ENCODE data around the gene FOXR1.
A peak's percentile ranks its signal among the peaks of the same experiment; 100 is the strongest.
"Not testable (repeated sequence)": the region's sequence is repeated elsewhere in the genome, so short reads cannot be mapped to it uniquely, and the experiment has no call there.

FOXR1 gene

DNA sequence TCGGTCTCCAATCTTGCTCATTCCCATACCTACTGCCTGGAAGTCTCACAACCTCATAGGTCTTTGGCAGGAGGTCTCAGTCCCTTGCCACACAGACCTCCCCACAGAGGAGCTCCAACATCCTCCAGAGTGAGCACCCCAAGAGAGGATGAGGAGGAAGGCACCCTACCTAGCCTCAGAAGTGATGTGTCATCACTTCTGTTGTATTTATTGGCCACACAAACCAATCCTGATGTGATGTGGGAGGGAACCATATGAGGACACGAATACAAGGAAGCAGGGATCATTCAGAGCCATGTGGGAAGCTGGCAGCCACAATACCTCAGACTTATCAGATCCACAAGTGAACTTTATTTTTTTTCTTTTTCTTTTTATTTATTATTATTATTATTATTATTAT lies 24.5 kb upstream of the FOXR1 start:
- no peak for DNase-seq (ENCODE audit: low read depth in 2 of 2)

DNA sequence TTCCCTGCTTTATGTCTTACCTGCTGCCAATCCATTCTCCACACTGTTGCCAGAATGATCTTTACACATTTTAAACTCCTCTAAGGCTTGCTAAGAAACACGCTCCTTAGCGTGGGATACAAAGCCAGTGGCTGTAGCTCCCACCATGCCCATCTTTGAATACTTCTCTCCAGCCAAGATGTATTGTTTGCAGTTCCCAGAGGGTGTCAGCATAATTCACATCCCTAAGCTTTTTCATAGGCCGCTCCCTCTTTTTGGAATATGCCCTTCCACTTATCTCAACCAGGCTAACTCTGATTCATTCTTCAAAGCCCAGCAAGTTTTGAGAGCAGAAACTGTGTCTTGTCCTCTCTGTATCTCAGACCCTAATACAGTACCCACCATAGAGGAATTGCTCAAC lies 23.6 kb upstream of the FOXR1 start:
- no peak for DNase-seq (ENCODE audit: low read depth in 2 of 2)

DNA sequence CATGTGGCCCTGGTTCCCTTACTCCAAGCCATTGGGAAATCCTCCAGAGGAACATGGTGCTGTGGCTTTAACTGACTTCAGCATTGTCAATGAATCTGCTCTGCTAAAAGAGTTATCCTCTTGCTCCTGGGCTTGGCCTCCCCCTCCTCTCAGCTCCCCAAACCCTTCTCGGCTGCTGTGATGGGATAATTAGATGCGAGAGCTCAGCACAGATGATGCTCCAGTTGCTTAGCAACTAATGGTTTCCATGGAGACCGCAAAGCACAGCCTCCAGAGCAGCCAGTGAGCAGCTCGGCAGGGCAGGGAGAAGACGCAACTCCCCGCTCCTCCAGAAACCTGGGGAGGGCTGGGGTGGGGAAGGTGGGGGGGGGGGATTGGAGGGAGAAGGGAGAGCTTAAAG lies 18.3 kb upstream of the FOXR1 start:
- no peak for DNase-seq (ENCODE audit: low read depth in 2 of 2)

DNA sequence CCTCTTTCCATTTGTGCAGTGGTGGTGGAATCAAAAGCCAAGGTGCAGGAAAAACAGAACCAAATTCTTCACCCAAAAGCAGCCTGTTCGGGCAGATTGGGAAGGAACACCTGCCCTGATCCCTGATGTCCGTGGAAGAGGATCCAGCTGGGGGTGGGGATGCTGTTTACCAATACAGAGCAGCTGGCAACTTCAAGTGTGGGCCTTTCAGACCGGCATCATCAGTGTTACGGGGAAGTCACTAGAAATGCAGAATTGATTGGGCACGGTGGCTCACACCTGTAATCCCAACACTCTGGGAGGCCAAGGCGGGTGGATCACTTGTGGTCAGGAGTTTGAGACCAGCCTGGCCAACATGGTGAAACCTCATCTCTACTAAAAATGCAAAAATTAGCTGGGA lies 17.6 kb upstream of the FOXR1 start:
- not testable (repeated sequence) for DNase-seq (ENCODE audit: low read depth in 2 of 2)

DNA sequence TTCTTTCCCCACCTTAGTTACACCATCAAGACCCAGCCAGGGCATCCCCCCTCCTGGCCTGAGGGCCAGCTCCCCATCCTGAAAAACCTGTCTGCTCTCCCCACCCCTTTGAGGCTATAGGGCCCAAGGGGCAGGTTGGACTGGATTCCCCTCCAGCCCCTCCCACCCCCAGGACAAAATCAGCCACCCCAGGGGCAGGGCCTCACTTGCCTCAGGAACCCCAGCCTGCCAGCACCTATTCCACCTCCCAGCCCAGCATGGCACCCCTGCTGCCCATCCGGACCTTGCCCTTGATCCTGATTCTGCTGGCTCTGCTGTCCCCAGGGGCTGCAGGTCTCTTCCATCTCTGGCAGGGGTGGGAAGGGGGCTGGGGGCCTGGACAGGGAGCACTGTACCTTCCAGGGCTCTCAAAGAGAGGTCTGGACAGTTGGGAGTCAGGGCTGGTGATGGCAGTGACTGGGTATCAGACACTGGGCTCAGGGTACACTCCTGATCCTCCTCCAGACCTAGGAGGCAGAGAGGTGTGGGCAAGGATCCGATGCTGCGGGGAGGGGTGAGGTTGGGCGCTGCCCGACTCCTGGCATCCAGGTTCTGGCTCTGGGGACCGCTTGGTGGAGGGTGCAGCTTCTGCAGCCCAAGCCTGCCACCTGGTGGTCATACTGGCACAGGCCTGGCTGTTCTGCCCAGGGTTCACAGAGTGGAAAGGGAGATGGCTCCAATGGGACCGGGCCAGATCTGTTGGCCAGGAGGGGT lies 15.3 kb upstream of the FOXR1 start, which contains the start of gene UPK2:
Gene UPK2, plus strand, starts transcription at position 205 of the 753 bp plus-strand sequence. Its CDS starts 53 bp downstream, at position 258.
- peak; percentile 78 to 86 for DNase-seq (ENCODE audit: low read depth in 2 of 2)

DNA sequence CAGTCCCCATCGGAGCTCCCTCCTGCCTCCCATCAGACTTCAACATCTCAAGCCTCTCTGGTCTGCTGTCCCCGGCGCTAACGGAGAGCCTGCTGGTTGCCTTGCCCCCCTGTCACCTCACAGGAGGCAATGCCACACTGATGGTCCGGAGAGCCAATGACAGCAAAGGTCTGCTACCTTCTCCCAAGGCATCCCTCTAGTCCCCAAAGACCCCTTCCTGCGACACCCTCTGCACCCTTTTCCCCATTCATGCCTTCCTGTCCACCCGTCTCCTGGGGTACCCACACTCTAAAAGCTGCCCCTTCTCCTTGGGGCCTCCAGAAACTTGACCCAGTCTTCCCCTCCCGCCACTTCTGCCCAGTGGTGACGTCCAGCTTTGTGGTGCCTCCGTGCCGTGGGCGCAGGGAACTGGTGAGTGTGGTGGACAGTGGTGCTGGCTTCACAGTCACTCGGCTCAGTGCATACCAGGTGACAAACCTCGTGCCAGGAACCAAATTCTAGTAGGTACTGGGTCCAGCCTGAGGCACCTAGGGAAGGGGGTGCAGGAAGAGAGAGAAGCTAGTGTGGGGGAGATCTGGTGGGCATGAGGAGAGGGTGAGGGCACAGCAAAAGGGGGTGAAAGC lies 14.6 kb upstream of the FOXR1 start:
- no peak for DNase-seq (ENCODE audit: low read depth in 2 of 2)

DNA sequence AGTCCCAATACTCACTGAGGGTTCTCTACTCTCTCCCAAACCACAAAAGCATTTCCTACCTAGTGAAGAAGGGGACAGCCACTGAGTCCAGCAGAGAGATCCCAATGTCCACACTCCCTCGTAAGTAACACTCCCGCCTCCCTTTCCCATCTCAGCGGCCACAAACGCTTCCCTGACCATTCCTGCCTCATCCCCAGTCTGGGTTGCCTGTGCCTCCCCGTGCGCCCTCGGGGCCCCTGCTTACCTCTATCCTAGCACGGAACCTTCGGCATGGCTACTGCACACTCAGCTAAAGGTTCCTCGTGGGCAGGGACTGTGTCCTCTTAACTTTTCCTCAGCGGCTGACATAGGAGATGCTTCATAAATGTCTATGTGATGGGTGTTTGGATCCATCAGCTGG lies 14.0 kb upstream of the FOXR1 start:
- no peak for DNase-seq (ENCODE audit: low read depth in 2 of 2)

DNA sequence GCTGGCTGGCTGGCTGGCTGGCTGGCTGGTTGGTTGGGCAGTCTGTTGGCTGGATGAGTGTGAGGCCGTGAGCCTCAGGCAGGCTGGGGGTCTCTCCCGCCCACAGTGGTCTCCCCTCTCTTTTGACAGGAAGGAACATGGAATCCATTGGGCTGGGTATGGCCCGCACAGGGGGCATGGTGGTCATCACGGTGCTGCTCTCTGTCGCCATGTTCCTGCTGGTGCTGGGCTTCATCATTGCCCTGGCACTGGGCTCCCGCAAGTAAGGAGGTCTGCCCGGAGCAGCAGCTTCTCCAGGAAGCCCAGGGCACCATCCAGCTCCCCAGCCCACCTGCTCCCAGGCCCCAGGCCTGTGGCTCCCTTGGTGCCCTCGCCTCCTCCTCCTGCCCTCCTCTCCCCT lies 13.6 kb upstream of the FOXR1 start:
- DNase-seq (ENCODE audit: low read depth in 2 of 2): no peak

DNA sequence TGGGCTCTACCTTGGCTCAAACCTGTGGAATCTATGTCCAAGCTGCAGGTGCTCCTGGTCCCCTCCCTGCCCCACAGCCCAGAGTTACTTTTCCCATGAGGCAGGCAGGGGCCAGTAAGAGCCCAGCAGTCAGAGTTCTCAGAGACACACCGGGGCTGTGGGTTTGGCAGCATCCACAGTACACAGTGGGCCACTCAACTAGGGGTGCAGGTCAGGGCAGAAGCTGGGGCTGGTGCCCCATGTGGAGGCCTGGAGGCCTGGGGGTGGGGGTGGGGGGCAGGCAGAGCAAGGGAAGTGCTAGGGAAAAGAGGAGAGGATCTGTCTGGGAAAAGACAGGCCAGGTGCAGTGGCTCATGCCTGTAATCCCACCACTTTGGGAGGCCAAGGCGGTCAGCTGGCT lies 13.0 kb upstream of the FOXR1 start:
- DNase-seq (ENCODE audit: low read depth in 2 of 2): no peak

DNA sequence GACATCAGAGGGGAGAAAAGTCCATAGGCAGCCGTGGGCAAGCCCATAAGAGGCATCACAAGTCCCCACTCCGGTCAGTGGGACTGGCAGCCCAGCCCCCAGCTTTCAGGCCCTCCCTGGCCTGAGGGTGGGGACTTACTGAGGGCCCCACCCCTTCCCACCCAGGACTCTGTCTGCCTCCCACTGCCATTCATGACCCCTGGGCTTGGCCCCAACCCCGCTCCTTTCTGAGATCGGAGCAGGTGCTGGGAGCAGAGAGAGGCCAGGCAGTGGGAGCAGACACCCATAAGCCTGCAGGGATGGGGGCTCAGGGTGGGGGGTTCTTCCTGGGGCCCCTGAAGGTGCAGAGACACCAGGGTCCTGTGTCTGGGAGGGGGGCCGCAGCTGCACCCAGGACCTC lies 10.4 kb upstream of the FOXR1 start:
- DNase-seq (ENCODE audit: low read depth in 2 of 2): no peak

DNA sequence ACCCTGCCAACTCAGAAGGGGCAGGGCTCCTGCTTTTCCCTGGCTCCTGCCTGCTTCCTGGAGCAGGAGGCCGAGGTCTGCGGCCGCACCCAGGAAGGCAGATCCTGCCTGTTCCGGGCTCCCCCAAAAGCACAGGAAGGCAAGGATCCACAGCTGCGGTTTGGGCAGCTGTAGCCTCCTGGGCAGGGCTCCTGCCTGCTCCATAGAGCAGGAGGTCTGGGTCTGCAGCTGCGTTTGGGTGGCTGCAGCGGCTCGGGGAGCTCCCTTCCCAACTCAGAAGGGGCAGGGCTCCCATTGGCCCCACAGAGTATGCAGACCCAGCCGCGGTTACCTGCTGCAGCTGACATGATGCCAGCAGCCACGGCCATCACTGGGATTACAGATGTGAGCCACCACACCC lies 10.0 kb upstream of the FOXR1 start:
- DNase-seq (ENCODE audit: low read depth in 2 of 2): no peak

DNA sequence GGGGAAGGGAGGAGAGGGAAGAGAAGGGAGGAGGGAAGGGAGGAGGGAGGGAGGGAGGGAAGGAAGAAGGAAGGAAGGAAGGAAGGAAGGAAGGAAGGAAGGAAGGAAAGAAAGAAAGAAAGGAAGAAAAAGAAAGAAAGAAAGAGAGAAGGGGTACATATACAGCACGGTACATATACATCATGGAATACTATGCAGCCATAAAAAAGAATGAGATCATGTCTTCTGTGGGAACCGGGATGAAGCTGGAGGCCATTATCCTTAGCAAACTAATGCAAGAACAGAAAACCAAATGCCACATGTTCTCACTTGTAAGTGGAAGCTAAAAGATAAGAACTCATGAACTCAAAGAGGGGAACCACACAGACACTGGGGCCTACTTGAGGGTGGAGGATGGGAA lies 2.1 kb upstream of the FOXR1 start:
- not testable (repeated sequence) for DNase-seq (ENCODE audit: low read depth in 2 of 2)

DNA sequence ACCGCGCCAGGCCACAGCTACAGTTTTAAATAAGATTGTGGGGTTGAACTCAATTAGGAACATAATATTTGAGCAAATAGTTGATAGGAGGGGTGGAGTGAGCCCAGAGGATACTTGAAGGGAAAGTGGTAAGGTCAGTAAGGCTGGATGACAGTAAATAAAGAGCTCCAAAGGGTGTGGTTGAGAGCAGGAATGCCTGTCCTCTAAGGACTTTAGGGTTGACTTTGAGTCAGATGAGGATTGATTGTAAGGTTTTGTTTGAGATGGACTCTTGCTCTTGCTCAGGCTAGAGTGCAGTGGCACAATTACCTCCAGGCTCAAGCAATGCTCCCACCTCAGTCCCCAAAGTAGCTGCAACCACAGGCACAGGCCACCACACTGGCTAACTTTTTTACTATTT lies 2.4 kb downstream of the FOXR1 start:
- no peak for DNase-seq (ENCODE audit: low read depth in 2 of 2)

DNA sequence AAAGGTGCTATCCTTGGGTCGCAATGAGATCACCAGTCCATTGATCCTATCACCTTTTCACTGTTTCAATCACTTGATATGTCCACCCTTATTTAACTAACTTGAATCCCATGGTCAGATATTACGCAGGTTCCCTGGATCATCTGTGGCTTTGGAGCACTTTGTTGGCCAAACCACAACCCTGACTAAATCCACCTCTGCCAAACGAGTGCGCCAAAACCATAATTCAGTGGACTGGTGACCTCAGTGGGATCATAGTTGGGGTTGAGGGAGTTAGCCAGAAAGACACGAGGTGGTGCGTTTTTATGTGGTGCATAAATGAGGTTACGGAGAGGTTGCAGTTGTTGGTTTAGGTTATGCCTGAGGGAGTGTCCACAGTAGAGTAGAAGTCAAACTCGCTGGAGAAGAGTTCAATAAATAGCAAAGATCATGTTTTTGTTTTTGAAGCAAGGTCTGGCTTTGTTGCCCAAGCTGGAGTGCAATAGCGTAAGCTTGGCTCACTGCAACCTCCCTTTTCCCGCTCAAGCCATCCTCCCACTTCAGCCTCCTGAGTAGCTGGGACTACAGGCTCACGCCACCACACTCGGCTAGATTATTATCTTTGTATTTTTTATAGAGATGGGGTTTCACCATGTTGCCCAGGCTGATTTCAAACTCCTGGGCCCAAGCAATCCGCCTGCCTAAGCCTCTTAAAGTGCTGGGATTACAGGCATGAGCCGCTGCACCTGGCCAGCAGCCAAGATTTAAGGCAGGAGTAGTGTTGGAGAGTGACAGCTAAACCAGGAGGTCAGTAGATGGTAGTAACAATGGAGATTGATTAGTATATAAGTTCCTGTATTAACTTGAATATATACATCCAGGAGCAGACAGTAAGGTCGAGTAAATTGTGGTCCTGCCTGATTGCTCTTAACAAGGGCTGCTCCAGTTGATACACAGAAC lies 4.5 kb downstream of the FOXR1 start:
- no peak for DNase-seq (ENCODE audit: low read depth in 2 of 2)

DNA sequence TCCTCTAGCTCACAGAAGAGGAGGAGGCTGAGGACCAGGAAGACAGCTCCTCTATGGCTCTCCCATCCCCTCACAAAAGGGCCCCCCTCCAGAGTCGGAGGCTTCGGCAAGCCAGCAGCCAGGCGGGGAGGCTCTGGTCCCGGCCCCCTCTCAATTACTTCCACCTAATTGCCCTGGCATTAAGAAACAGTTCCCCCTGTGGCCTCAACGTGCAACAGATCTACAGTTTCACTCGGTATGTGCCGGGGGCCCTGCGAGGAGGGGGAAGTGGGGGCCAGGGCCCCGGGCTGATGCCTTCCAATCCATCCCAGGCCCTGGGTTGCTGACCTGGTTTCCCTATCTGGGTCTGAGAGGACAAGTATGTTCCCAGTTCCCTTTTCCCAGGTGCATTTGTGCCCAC lies 7.9 kb downstream of the FOXR1 start:
- DNase-seq (ENCODE audit: low read depth in 2 of 2): no peak

DNA sequence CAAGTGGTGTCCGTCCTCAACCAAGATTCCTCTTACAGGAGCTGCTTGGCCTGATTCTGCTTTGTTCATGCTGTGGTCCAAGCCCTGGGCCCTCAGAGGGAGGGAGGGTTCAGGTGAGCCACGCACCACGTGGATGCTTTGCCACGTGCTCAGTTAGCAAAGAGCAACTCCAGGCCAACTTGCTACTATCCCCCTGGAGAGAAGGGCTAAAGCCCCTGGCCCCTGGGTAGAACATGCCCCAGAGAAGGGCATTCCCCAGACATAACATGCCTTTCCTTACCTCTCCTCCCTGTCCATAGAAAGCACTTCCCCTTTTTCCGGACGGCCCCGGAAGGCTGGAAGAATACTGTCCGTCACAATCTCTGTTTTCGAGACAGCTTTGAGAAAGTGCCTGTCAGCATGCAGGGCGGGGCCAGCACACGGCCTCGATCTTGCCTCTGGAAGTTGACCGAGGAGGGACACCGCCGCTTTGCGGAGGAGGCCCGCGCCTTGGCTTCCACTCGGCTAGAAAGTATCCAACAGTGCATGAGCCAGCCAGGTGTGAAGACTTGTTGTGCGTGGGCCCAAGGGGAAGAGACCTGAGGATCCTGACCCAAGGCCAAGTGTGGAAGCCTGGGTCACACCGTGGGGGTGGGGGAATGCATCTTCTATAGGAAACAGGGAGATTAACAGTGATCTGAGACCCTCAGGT lies 8.8 kb downstream of the FOXR1 start:
- no peak for DNase-seq (ENCODE audit: low read depth in 2 of 2)

DNA sequence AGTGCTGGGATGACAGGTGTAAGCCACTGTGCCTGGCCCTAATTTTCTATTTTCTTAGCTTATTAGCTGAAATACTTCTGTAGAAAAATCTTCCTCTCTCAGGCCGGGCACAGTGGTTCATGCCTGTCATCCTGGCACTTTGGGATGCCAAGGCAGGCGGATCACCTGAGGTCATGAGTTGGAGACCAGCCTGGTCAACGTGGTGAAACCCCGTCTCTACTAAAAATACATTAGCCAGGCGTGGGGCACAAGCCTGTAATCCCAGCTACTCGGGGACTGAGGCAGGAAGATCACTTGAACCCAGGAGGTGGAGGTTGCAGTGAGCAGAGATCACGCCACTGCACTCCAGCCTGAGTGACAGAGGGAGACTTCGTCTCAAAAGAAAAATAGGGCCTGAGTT lies 12.8 kb downstream of the FOXR1 start:
- not testable (repeated sequence) for DNase-seq (ENCODE audit: low read depth in 2 of 2)

DNA sequence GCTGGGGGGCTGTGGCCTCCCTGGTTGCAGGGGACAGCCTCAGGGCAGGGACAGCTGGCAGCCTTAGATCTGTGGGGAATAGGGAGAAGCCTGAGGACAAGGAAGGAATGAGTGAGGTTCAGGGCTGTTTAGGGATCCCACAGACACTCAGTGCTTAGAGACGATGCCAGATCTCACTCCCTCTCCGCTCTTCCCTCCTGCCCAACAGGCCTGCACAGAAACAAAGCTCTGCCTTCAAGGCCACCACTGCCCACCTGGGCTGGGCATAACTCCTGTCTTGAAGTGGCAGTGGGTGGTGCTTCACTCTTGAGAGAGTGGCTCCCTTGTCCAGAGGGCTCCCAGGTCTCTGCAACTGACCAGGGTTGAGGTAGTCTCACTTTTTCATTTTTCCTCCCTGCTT lies 13.3 kb downstream of the FOXR1 start:
- no peak for DNase-seq (ENCODE audit: low read depth in 2 of 2)

DNA sequence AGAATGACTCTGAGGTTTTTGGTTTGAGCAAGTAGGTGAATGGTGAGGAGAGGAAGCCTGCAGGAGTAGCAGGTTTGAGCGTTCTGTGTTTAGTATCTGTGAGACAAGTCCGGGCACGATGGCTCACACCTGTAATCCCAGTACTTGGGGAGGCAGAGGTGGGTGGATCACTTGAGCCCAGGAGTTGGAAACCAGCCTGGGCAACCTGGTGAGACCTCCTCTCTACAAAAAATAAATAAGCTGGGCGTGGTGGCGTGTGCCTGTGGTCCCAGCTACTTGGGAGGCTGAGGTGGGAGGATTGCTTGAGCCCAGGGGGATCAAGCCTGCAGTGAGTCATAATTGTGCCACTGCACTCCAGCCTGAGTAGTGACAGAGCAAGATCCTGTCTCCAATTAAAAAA lies 16.7 kb downstream of the FOXR1 start:
- DNase-seq (ENCODE audit: low read depth in 2 of 2): no peak

DNA sequence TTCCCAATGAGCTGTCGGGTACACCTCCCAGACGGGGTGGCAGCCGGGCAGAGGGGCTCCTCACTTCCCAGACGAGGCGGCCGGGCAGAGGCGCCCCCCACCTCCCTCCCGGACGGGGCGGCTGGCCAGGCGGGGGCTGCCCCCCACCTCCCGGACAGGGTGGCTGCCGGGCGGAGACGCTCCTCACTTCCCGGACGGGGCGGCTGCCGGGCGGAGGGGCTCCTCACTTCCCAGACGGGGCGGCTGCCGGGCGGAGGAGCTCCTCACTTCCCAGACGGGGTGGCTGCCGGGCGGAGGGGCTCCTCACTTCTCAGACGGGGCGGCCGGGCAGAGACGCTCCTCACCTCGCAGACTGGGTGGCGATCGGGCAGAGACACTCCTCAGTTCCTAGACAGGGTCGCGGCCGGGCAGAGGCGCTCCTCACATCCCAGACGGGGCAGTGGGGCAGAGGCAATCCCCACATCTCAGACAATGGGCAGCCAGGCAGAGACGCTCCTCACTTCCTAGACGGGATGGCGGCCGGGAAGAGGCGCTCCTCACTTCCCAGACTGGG lies 20.0 kb downstream of the FOXR1 start:
- not testable (repeated sequence) for DNase-seq (ENCODE audit: low read depth in 2 of 2)

DNA sequence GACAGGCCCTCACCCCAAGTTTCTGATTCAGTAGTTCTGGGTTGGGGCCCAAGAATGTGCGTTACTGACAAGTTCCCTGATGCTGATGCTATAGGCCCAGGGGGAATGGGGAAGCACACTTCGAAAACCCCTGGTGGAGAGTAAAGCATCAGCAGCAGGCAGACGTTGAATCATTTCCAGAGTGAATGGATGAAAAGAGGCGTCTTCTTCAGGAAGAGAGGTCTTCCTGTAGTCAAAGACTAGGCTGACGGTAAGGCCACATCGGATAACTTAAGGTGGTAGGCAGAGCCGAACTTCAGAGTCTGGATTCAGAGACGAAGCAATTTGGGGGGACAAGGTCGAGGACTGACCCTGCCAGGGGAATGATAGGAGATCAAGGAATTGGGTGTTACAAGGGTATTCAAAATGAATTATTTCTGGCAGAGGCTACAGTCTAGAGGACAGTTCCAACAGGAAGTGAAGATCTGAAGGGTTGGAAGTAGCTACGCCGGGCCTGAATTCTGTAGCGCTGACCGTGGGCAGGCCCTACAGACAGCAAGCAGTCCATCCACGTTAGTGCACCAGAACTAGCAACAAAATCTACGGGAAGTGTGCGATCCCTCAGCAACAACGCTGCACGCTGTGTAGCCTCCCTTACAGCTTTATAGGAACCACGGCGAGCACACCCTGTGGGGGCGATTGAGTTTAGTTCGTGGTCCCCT lies 25.5 kb downstream of the FOXR1 start:
- DNase-seq (ENCODE audit: low read depth in 2 of 2): no peak
